ENCODE results near the gene HS2ST1.
"Not testable (repeated sequence)": the region's sequence is repeated elsewhere in the genome, so short reads cannot be mapped to it uniquely, and the experiment has no call there.

The HS2ST1 gene

GRCh38 chr1:86914601-86914997, at the start of gene HS2ST1:
TSS of gene HS2ST1 (plus strand) at chr1:86914635.
- DNase-seq (ENCODE audit: low read depth in 1 of 2, low spot score in 1 of 2): no peak

GRCh38 chr1:86865973-86866637, 48.3 kb upstream of the HS2ST1 start:
- DNase-seq (ENCODE audit: low read depth in 1 of 2, low spot score in 1 of 2): no peak

GRCh38 chr1:86866665-86867064, 47.8 kb upstream of the HS2ST1 start:
- no peak for DNase-seq (ENCODE audit: low read depth in 1 of 2, low spot score in 1 of 2)

- DNase-seq (ENCODE audit: low read depth in 1 of 2, low spot score in 1 of 2): not testable (repeated sequence)
These were observed 47.2 kb upstream of the HS2ST1 start for GRCh38 chr1:86867278-86867677.

GRCh38 chr1:86868477-86868876, 46.0 kb upstream of the HS2ST1 start:
- DNase-seq (ENCODE audit: low read depth in 1 of 2, low spot score in 1 of 2): no peak

GRCh38 chr1:86871001-86871400, 43.4 kb upstream of the HS2ST1 start:
- no peak for DNase-seq (ENCODE audit: low read depth in 1 of 2, low spot score in 1 of 2)

GRCh38 chr1:86872086-86872485, 42.3 kb upstream of the HS2ST1 start:
- no peak for DNase-seq (ENCODE audit: low read depth in 1 of 2, low spot score in 1 of 2)

- DNase-seq (ENCODE audit: low read depth in 1 of 2, low spot score in 1 of 2): no peak
These were observed 38.7 kb upstream of the HS2ST1 start for GRCh38 chr1:86875722-86876121.

- DNase-seq (ENCODE audit: low read depth in 1 of 2, low spot score in 1 of 2): no peak
These were observed 26.8 kb upstream of the HS2ST1 start for GRCh38 chr1:86887479-86888162.

GRCh38 chr1:86888327-86888726, 26.1 kb upstream of the HS2ST1 start:
- no peak for DNase-seq (ENCODE audit: low read depth in 1 of 2, low spot score in 1 of 2)

GRCh38 chr1:86899401-86899800, 15.0 kb upstream of the HS2ST1 start:
- not testable (repeated sequence) for DNase-seq (ENCODE audit: low read depth in 1 of 2, low spot score in 1 of 2)

GRCh38 chr1:86905875-86906274, 8.6 kb upstream of the HS2ST1 start:
- no peak for DNase-seq (ENCODE audit: low read depth in 1 of 2, low spot score in 1 of 2)

- no peak for DNase-seq (ENCODE audit: low read depth in 1 of 2, low spot score in 1 of 2)
These were observed 8.0 kb upstream of the HS2ST1 start for GRCh38 chr1:86906419-86906818.

GRCh38 chr1:86912281-86912900, 2.0 kb upstream of the HS2ST1 start:
- DNase-seq (ENCODE audit: low read depth in 1 of 2, low spot score in 1 of 2): no peak

GRCh38 chr1:86913399-86913895, 988 bp upstream of the HS2ST1 start:
- DNase-seq (ENCODE audit: low read depth in 1 of 2, low spot score in 1 of 2): peak in 1 of 2 donors; percentile 1

GRCh38 chr1:86913896-86914600, 387 bp upstream of the HS2ST1 start, which contains the start of gene SELENOF:
TSS of gene SELENOF (minus strand) at chr1:86914126. CDS start at chr1:86914111, 15 bp downstream.
- peak; percentile 97 to 98 for DNase-seq (ENCODE audit: low read depth in 1 of 2, low spot score in 1 of 2)

- peak; percentile 9 to 14 for DNase-seq (ENCODE audit: low read depth in 1 of 2, low spot score in 1 of 2)
These were observed 732 bp downstream of the HS2ST1 start for GRCh38 chr1:86914998-86915736.

- DNase-seq (ENCODE audit: low read depth in 1 of 2, low spot score in 1 of 2): no peak
These were observed 1.4 kb downstream of the HS2ST1 start for GRCh38 chr1:86915737-86916235.

- no peak for DNase-seq (ENCODE audit: low read depth in 1 of 2, low spot score in 1 of 2)
These were observed 2.3 kb downstream of the HS2ST1 start for GRCh38 chr1:86916752-86917151.

GRCh38 chr1:86922445-86922844, 8.0 kb downstream of the HS2ST1 start:
- DNase-seq (ENCODE audit: low read depth in 1 of 2, low spot score in 1 of 2): no peak

Data from stimulated activated CD4-positive, alpha-beta T cell treated with anti-CD3 and anti-CD28 coated beads, Interleukin-15, amount 100 ng/mL, for 1 hour (primary cell).